ENCODE measurements around the gene ZBTB16. TPM values are rescaled to one million over a fixed set of nuclear protein-coding genes. Genes with fewer than 3 reads are reported as not detected.

ZBTB16 gene
- total and polyA plus RNA-seq, 7 experiments from 2014 or later = 3.0 to 22.1 (median 7.2) TPM

GRCh38 chr11:114283422-114283821 lies 223.9 kb downstream of the ZBTB16 start:
- Mint-ChIP-seq H3K27me3 (peaks cover 5 to 20% (median 13%) of the 10 kb centered on the region in 5 donors), H3K36me3 (no peaks in the 10 kb centered on the region), H3K9me3 (no peaks in the 10 kb centered on the region), H3K27ac (peak overlapping the region in 1 of 9 donors; percentile 4), H3K4me1 (no peaks in the 10 kb centered on the region), H3K4me3 (no peak overlapping the region)
- Histone ChIP-seq H3K27me3 (ENCODE audit: control insufficient read depth in 2 of 2, insufficient read depth in 2 of 2, low read length in 2 of 2) (no peaks in the 10 kb centered on the region), H3K4me3 (ENCODE audit: low read length) (no peak overlapping the region), H3K9me3 (ENCODE audit: control insufficient read depth in 2 of 3, low read length in 3 of 3) (no peaks in the 10 kb centered on the region), H3K27ac (ENCODE audit: low read depth, low read length) (no peak overlapping the region), H3K36me3 (ENCODE audit: control insufficient read depth in 2 of 3, insufficient read depth in 3 of 3, low read length in 3 of 3) (no peaks in the 10 kb centered on the region), H3K4me1 (ENCODE audit: control insufficient read depth in 2 of 2, insufficient read depth in 2 of 2, low read length in 2 of 2) (no peaks in the 10 kb centered on the region)
- POLR2A ChIA-PET = interaction anchor here (0.9 kb wide), 1 partner anchor 9 kb away, joined by 3 read pairs; no protein-coding TSS in a partner anchor
- CTCF ChIA-PET = interaction anchor here (0.9 kb wide), 2 partner anchors 14 to 64 kb away, joined by 3 read pairs; no protein-coding TSS in a partner anchor
- ATAC-seq (no peak), DNase-seq (no peak)
- intact Hi-C loops (cut with micrococcal nuclease) = loop anchor here in 1 of 2 donors (10.0 kb wide), 1 partner anchor 291 kb away; no protein-coding TSS in a partner anchor

GRCh38 chr11:114284021-114284420 lies 224.5 kb downstream of the ZBTB16 start:
- no peaks in the 10 kb centered on the region for H3K36me3 Mint-ChIP-seq
- intact Hi-C loops (cut with micrococcal nuclease) = loop anchor here in 1 of 2 donors (10.0 kb wide), 1 partner anchor 291 kb away; no protein-coding TSS in a partner anchor
- no peaks in the 10 kb centered on the region for H3K4me1 ChIP-seq (ENCODE audit: control insufficient read depth in 2 of 2, insufficient read depth in 2 of 2, low read length in 2 of 2)
- peak overlapping the region in 1 of 9 donors; percentile 4 for H3K27ac Mint-ChIP-seq
- no peaks in the 10 kb centered on the region for H3K27me3 ChIP-seq (ENCODE audit: control insufficient read depth in 2 of 2, insufficient read depth in 2 of 2, low read length in 2 of 2)
- no peak for ATAC-seq
- H3K9me3 ChIP-seq (ENCODE audit: control insufficient read depth in 2 of 3, low read length in 3 of 3) = no peaks in the 10 kb centered on the region
- no peak overlapping the region for H3K27ac ChIP-seq (ENCODE audit: low read depth, low read length)
- H3K36me3 ChIP-seq (ENCODE audit: control insufficient read depth in 2 of 3, insufficient read depth in 3 of 3, low read length in 3 of 3) = no peaks in the 10 kb centered on the region
- DNase-seq = no peak
- POLR2A ChIA-PET = interaction anchor here (0.9 kb wide), 1 partner anchor 10 kb away, joined by 3 read pairs; no protein-coding TSS in a partner anchor
- peaks cover 5 to 20% (median 10%) of the 10 kb centered on the region in 5 donors for H3K27me3 Mint-ChIP-seq
- CTCF ChIA-PET = interaction anchor here (0.6 to 0.9 kb wide), 3 partner anchors 14 to 97 kb away, joined by 3 read pairs; no protein-coding TSS in a partner anchor
- H3K9me3 Mint-ChIP-seq = no peaks in the 10 kb centered on the region
- no peak overlapping the region for H3K4me3 Mint-ChIP-seq
- no peaks in the 10 kb centered on the region for H3K4me1 Mint-ChIP-seq
- H3K4me3 ChIP-seq (ENCODE audit: low read length) = no peak overlapping the region

GRCh38 chr11:114284914-114285313 lies 225.4 kb downstream of the ZBTB16 start:
- Mint-ChIP-seq H3K27me3 (peaks cover 0 to 16% (median under 1%) of the 10 kb centered on the region in 5 donors), H3K4me3 (no peak overlapping the region)

GRCh38 chr11:114285599-114285998 lies 226.1 kb downstream of the ZBTB16 start:
- Mint-ChIP-seq H3K4me3 (no peak overlapping the region), H3K9me3 (no peaks in the 10 kb centered on the region), H3K27me3 (peaks cover 0 to 21% (median 5%) of the 10 kb centered on the region in 5 donors), H3K4me1 (peaks cover 0 to 5% (median 0%) of the 10 kb centered on the region in 7 donors), H3K27ac (no peak overlapping the region), H3K36me3 (no peaks in the 10 kb centered on the region)
- Histone ChIP-seq H3K36me3 (ENCODE audit: control insufficient read depth in 2 of 3, insufficient read depth in 3 of 3, low read length in 3 of 3) (no peaks in the 10 kb centered on the region), H3K9me3 (ENCODE audit: control insufficient read depth in 2 of 3, low read length in 3 of 3) (no peaks in the 10 kb centered on the region), H3K4me3 (ENCODE audit: low read length) (no peak overlapping the region), H3K27ac (ENCODE audit: low read depth, low read length) (no peak overlapping the region), H3K4me1 (ENCODE audit: control insufficient read depth in 2 of 2, insufficient read depth in 2 of 2, low read length in 2 of 2) (no peaks in the 10 kb centered on the region), H3K27me3 (ENCODE audit: control insufficient read depth in 2 of 2, insufficient read depth in 2 of 2, low read length in 2 of 2) (no peaks in the 10 kb centered on the region)
- ATAC-seq (no peak), DNase-seq (no peak)
- CTCF ChIA-PET = no interaction called here
- intact Hi-C loops (cut with micrococcal nuclease) = loop anchor here in 1 of 2 donors (10.0 kb wide), 1 partner anchor 289 kb away; no protein-coding TSS in a partner anchor
- POLR2A ChIA-PET = no interaction called here

More at GRCh38 chr11:114284914-114285313, 225.4 kb downstream of the ZBTB16 start:
- no peak for ATAC-seq
- Histone ChIP-seq H3K4me3 (ENCODE audit: low read length) (no peak overlapping the region), H3K9me3 (ENCODE audit: control insufficient read depth in 2 of 3, low read length in 3 of 3) (no peaks in the 10 kb centered on the region), H3K4me1 (ENCODE audit: control insufficient read depth in 2 of 2, insufficient read depth in 2 of 2, low read length in 2 of 2) (no peaks in the 10 kb centered on the region), H3K27me3 (ENCODE audit: control insufficient read depth in 2 of 2, insufficient read depth in 2 of 2, low read length in 2 of 2) (no peaks in the 10 kb centered on the region), H3K27ac (ENCODE audit: low read depth, low read length) (no peak overlapping the region), H3K36me3 (ENCODE audit: control insufficient read depth in 2 of 3, insufficient read depth in 3 of 3, low read length in 3 of 3) (no peaks in the 10 kb centered on the region)
- Mint-ChIP-seq H3K9me3 (no peaks in the 10 kb centered on the region), H3K4me1 (no peaks in the 10 kb centered on the region), H3K36me3 (no peaks in the 10 kb centered on the region), H3K27ac (no peak overlapping the region)
- DNase-seq = no peak
- intact Hi-C loops (cut with micrococcal nuclease) = loop anchor here in 1 of 2 donors (10.0 kb wide), 1 partner anchor 290 kb away; no protein-coding TSS in a partner anchor
- ChIA-PET POLR2A (no interaction called here), CTCF (no interaction called here)

- Histone ChIP-seq H3K9me3 (ENCODE audit: control insufficient read depth in 2 of 3, low read length in 3 of 3) (no peaks in the 10 kb centered on the region), H3K4me1 (ENCODE audit: control insufficient read depth in 2 of 2, insufficient read depth in 2 of 2, low read length in 2 of 2) (no peaks in the 10 kb centered on the region), H3K36me3 (ENCODE audit: control insufficient read depth in 2 of 3, insufficient read depth in 3 of 3, low read length in 3 of 3) (no peaks in the 10 kb centered on the region), H3K27ac (ENCODE audit: low read depth, low read length) (no peak overlapping the region), H3K27me3 (ENCODE audit: control insufficient read depth in 2 of 2, insufficient read depth in 2 of 2, low read length in 2 of 2) (no peaks in the 10 kb centered on the region), H3K4me3 (ENCODE audit: low read length) (no peak overlapping the region)
- Mint-ChIP-seq H3K36me3 (no peaks in the 10 kb centered on the region), H3K4me1 (peaks cover 0 to 5% (median 0%) of the 10 kb centered on the region in 7 donors), H3K27ac (no peak overlapping the region), H3K9me3 (no peaks in the 10 kb centered on the region), H3K27me3 (peaks cover 0 to 27% (median 5%) of the 10 kb centered on the region in 5 donors), H3K4me3 (no peak overlapping the region)
- CTCF ChIA-PET = no interaction called here
- POLR2A ChIA-PET = no interaction called here
- ATAC-seq (no peak), DNase-seq (no peak)
- intact Hi-C loops (cut with micrococcal nuclease) = loop anchor here in 1 of 2 donors (10.0 kb wide), 1 partner anchor 289 kb away; no protein-coding TSS in a partner anchor
Observed at GRCh38 chr11:114286229-114286628, 226.7 kb downstream of the ZBTB16 start.

GRCh38 chr11:114287154-114287553 lies 227.6 kb downstream of the ZBTB16 start:
- peaks cover 0 to 29% (median 5%) of the 10 kb centered on the region in 5 donors for H3K27me3 Mint-ChIP-seq
- Histone ChIP-seq H3K36me3 (ENCODE audit: control insufficient read depth in 2 of 3, insufficient read depth in 3 of 3, low read length in 3 of 3) (no peaks in the 10 kb centered on the region), H3K27me3 (ENCODE audit: control insufficient read depth in 2 of 2, insufficient read depth in 2 of 2, low read length in 2 of 2) (no peaks in the 10 kb centered on the region), H3K4me3 (ENCODE audit: low read length) (no peak overlapping the region), H3K4me1 (ENCODE audit: control insufficient read depth in 2 of 2, insufficient read depth in 2 of 2, low read length in 2 of 2) (no peaks in the 10 kb centered on the region), H3K9me3 (ENCODE audit: control insufficient read depth in 2 of 3, low read length in 3 of 3) (no peaks in the 10 kb centered on the region), H3K27ac (ENCODE audit: low read depth, low read length) (no peak overlapping the region)
- DNase-seq (no peak), ATAC-seq (no peak)
- ChIA-PET CTCF (no interaction called here), POLR2A (no interaction called here)
- H3K4me1 Mint-ChIP-seq = peaks cover 0 to 6% (median 0%) of the 10 kb centered on the region in 7 donors
- H3K9me3 Mint-ChIP-seq = no peaks in the 10 kb centered on the region
- intact Hi-C loops (cut with micrococcal nuclease) = loop anchor here in 1 of 2 donors (10.0 kb wide), 1 partner anchor 288 kb away; no protein-coding TSS in a partner anchor
- no peak overlapping the region for H3K4me3 Mint-ChIP-seq
- peaks cover 0 to 4% (median 0%) of the 10 kb centered on the region in 5 donors for H3K36me3 Mint-ChIP-seq
- H3K27ac Mint-ChIP-seq = no peak overlapping the region

- H3K9me3 Mint-ChIP-seq = no peaks in the 10 kb centered on the region
- Histone ChIP-seq H3K27ac (ENCODE audit: low read depth, low read length) (no peak overlapping the region), H3K4me3 (ENCODE audit: low read length) (no peak overlapping the region), H3K36me3 (ENCODE audit: control insufficient read depth in 2 of 3, insufficient read depth in 3 of 3, low read length in 3 of 3) (no peaks in the 10 kb centered on the region), H3K27me3 (ENCODE audit: control insufficient read depth in 2 of 2, insufficient read depth in 2 of 2, low read length in 2 of 2) (no peaks in the 10 kb centered on the region), H3K9me3 (ENCODE audit: control insufficient read depth in 2 of 3, low read length in 3 of 3) (no peaks in the 10 kb centered on the region), H3K4me1 (ENCODE audit: control insufficient read depth in 2 of 2, insufficient read depth in 2 of 2, low read length in 2 of 2) (no peaks in the 10 kb centered on the region)
- ChIA-PET CTCF (no interaction called here), POLR2A (no interaction called here)
- H3K4me1 Mint-ChIP-seq = peaks cover 0 to 8% (median 0%) of the 10 kb centered on the region in 7 donors
- H3K36me3 Mint-ChIP-seq = peaks cover 0 to 4% (median 0%) of the 10 kb centered on the region in 5 donors
- H3K4me3 Mint-ChIP-seq = no peak overlapping the region
- no peak for ATAC-seq
- H3K27me3 Mint-ChIP-seq = peaks cover 0 to 31% (median 5%) of the 10 kb centered on the region in 5 donors
- intact Hi-C loops (cut with micrococcal nuclease) = loop anchor here in 1 of 2 donors (10.0 kb wide), 1 partner anchor 287 kb away; no protein-coding TSS in a partner anchor
- no peak for DNase-seq
- H3K27ac Mint-ChIP-seq = no peak overlapping the region
Observed at GRCh38 chr11:114288136-114288535, 228.6 kb downstream of the ZBTB16 start.

Data from naive thymus-derived CD4-positive, alpha-beta T cell (primary cell).